ENCODE data around the gene CLIC2.
"Not testable (repeated sequence)": the region's sequence is repeated elsewhere in the genome, so short reads cannot be mapped to it uniquely, and the experiment has no call there.

DNA sequence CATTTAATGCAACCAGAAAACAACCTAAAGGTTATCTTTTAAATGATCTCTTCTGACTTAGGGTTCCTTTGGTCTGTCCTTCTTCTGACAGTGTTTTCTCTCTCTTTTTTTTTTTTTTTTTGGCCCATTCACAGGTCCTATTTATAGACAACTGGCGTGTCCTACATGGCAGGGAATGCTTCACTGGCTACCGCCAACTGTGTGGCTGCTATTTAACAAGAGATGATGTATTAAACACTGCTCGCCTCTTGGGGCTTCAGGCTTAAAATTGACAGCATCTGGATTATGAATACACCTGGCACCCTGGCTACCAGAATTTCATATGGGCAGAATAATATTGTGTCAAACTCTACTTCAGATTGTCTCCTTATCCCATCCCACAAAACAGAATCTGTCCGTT, 15.0 kb upstream of the CLIC2 start:
- TF ChIP-seq, protein P1, sequence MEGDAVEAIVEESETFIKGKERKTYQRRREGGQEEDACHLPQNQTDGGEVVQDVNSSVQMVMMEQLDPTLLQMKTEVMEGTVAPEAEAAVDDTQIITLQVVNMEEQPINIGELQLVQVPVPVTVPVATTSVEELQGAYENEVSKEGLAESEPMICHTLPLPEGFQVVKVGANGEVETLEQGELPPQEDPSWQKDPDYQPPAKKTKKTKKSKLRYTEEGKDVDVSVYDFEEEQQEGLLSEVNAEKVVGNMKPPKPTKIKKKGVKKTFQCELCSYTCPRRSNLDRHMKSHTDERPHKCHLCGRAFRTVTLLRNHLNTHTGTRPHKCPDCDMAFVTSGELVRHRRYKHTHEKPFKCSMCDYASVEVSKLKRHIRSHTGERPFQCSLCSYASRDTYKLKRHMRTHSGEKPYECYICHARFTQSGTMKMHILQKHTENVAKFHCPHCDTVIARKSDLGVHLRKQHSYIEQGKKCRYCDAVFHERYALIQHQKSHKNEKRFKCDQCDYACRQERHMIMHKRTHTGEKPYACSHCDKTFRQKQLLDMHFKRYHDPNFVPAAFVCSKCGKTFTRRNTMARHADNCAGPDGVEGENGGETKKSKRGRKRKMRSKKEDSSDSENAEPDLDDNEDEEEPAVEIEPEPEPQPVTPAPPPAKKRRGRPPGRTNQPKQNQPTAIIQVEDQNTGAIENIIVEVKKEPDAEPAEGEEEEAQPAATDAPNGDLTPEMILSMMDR (IDR thresholded peaks at IDR 0.05 in 2 of 3, conservative IDR thresholded peaks at IDR 0.05 in 1 of 3; ENCODE audit: borderline replicate concordance in 1 of 3, insufficient read depth in 1 of 3, low read depth in 2 of 3, low read length in 2 of 3) = not testable (repeated sequence)
- not testable (repeated sequence) for TF ChIP-seq POLR2A (IDR thresholded peaks at IDR 0.05; ENCODE audit: borderline replicate concordance, extremely low read depth, insufficient read depth, insufficient read length); EZH2phosphoT487 (IDR thresholded peaks at IDR 0.05; ENCODE audit: borderline replicate concordance); EZH2 (IDR thresholded peaks at IDR 0.05); ZNF274 (IDR thresholded peaks at IDR 0.05; ENCODE audit: low read depth, low read length); CBX3 (IDR thresholded peaks at IDR 0.05; ENCODE audit: low read depth); SRF (IDR thresholded peaks at IDR 0.05; ENCODE audit: low read depth)
- TF ChIP-seq, protein P2, sequence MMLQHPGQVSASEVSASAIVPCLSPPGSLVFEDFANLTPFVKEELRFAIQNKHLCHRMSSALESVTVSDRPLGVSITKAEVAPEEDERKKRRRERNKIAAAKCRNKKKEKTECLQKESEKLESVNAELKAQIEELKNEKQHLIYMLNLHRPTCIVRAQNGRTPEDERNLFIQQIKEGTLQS (IDR thresholded peaks at IDR 0.05) = not testable (repeated sequence)
